Bronchial epithelial cell (primary cell): ENCODE measurements around the gene STAT6. TPM values are rescaled to one million over a fixed set of nuclear protein-coding genes. Genes with fewer than 3 reads are reported as not detected.
A peak's percentile ranks its signal among the peaks of the same experiment; 100 is the strongest.

ENCODE experiments used
- DNase-seq: peaks from one replicate; pipeline ENCODE4 v3.0.0-alpha.2; 2010; ENCODE audit warnings: low read depth
- FAIRE-seq: peaks from 2 replicates; lab custom pipeline; 2011; peaks lifted over from hg19 to GRCh38; lab: Jason Lieb, UNC
- H3K27me3 ChIP-seq: 2 replicates; pipeline ENCODE4 v1.5.1; 2011; ENCODE audit warnings: low read length; ENCODE audit not compliant: control insufficient read depth, insufficient read depth
- H3K36me3 ChIP-seq: 2 replicates; pipeline ENCODE4 v1.5.1; 2011; ENCODE audit warnings: low read length; ENCODE audit not compliant: control insufficient read depth, insufficient read depth
- H3K4me3 ChIP-seq: 2 replicates; pipeline ENCODE4 v1.5.1; 2011; ENCODE audit warnings: mild to moderate bottlenecking, low read depth, low read length, control low read depth
- CTCF ChIP-seq: IDR thresholded peaks from 2 replicates; pipeline ENCODE4 v1.5.1; 2011; ENCODE audit warnings: mild to moderate bottlenecking, moderate library complexity, low read length, control low read depth, inconsistent platforms; ENCODE audit not compliant: insufficient read depth, severe bottlenecking
- total RNA-seq: library from RNA; depleted of rRNA; stranded (reverse); fragments of >200 nt; gene quantifications from 2 replicates; pipeline ENCODE4 v1.2.1, GENCODE V29; 2014

Gene STAT6
- total RNA-seq, 1 donor from 2014 or later: 30.8 TPM

GRCh38 chr12:57099766-57100165 is 11.4 kb downstream of the STAT6 start:
- peaks cover 41% of the 10 kb centered on the region for H3K36me3 ChIP-seq
- TF ChIP-seq CTCF: no peak
- no peaks in the 10 kb centered on the region for H3K27me3 ChIP-seq
- FAIRE-seq (no peak), DNase-seq (no peak)
- H3K4me3 ChIP-seq: no peak overlapping the region

- Histone ChIP-seq H3K27me3 (no peaks in the 10 kb centered on the region), H3K4me3 (no peak overlapping the region), H3K36me3 (peaks cover 39% of the 10 kb centered on the region)
- TF ChIP-seq CTCF: no peak
- FAIRE-seq: no peak
- DNase-seq: no peak
Observed at GRCh38 chr12:57099047-57099714, 12.0 kb downstream of the STAT6 start.

- DNase-seq (no peak), FAIRE-seq (no peak)
- peaks cover 35% of the 10 kb centered on the region for H3K36me3 ChIP-seq
- TF ChIP-seq CTCF: no peak
- no peak overlapping the region for H3K4me3 ChIP-seq
- H3K27me3 ChIP-seq: no peaks in the 10 kb centered on the region
Observed at GRCh38 chr12:57098546-57098945, 12.6 kb downstream of the STAT6 start.

GRCh38 chr12:57097554-57097835 is 13.7 kb downstream of the STAT6 start:
- DNase-seq (no peak), FAIRE-seq (no peak)
- Histone ChIP-seq H3K36me3 (peaks cover 38% of the 10 kb centered on the region), H3K4me3 (no peak overlapping the region), H3K27me3 (no peaks in the 10 kb centered on the region)
- TF ChIP-seq CTCF: no peak

- no peak overlapping the region for H3K4me3 ChIP-seq
- no peak for TF ChIP-seq CTCF
- FAIRE-seq: no peak
- H3K27me3 ChIP-seq: no peaks in the 10 kb centered on the region
- no peak for DNase-seq
- H3K36me3 ChIP-seq: peaks cover 39% of the 10 kb centered on the region
Observed at GRCh38 chr12:57096748-57097553, 14.2 kb downstream of the STAT6 start.

- TF ChIP-seq CTCF: no peak
- peak; percentile 99 for DNase-seq
- Histone ChIP-seq H3K36me3 (peaks cover 45% of the 10 kb centered on the region), H3K4me3 (no peak overlapping the region), H3K27me3 (no peaks in the 10 kb centered on the region)
- FAIRE-seq: peak; percentile 95
Observed at GRCh38 chr12:57096099-57096572, 15.0 kb downstream of the STAT6 start.
